ENCODE measurements around the gene IL15. TPM values are rescaled to one million over a fixed set of nuclear protein-coding genes. Genes with fewer than 3 reads are reported as not detected.

Gene IL15
- total RNA-seq, 1 donor from 2014 or later: 3.7 TPM

GRCh38 chr4:141645611-141646340, 9.4 kb downstream of the IL15 start:
- DNase-seq (ENCODE audit: low read depth): peak; percentile 96
- no peak overlapping the region for H3K4me3 ChIP-seq (ENCODE audit: low read depth, low read length)
- no peak for TF ChIP-seq CTCF (conservative IDR thresholded peaks at IDR 0.05; ENCODE audit: low read depth, low read length)

DNA sequence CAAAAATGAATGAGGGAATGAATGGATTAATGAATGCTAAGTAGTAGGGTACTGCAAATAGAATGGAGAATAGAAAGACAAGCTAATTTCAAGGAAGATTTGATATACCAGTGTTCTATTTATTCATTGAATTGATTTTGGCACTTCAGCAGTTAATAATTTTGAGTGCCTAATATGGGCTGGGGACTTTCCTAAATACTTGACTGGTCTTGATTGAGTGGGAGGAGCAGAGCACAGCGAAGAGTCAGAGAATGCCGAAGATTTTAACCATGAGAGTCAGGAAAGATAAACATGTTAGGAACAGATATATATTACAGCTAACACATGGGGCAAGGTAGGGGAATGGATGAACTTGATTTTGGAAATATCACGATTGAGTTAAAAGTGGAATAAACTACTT, 10.6 kb downstream of the IL15 start:
- H3K4me3 ChIP-seq (ENCODE audit: low read depth, low read length): no peak overlapping the region
- no peak for TF ChIP-seq CTCF (conservative IDR thresholded peaks at IDR 0.05; ENCODE audit: low read depth, low read length)
- DNase-seq (ENCODE audit: low read depth): no peak

- H3K4me3 ChIP-seq (ENCODE audit: low read depth, low read length): no peak overlapping the region
- DNase-seq (ENCODE audit: low read depth): no peak
- TF ChIP-seq CTCF (conservative IDR thresholded peaks at IDR 0.05; ENCODE audit: low read depth, low read length): no peak
Measured at GRCh38 chr4:141647966-141648365, 11.6 kb downstream of the IL15 start.

DNA sequence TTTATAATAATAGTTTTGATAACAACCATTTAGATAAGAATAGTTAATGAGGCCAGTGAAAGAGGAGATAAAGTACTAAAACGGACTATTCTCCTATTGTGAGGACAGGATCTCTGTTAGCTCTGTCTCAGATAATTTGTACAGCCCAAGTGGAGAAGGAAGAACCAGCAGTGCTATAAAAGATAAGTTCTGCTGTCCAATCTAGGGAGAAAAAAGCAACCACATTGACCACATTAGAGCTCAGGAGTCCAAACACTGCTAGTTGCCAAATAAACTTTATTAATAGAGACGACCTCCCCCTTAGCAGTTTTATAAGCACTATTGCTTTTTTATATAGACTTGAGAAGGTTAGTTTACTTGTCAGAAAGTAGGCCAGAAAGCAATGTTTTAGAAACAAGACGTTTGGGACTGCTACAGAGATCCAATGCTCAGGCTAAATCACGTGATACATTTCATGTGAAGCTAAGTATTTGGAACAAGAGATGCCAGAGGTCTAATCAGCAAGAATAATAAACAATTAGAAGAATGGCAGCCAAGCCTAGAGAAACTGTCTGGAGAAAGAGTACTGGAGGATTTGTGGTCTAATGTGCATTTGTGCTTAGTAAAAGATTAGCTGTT, 15.9 kb downstream of the IL15 start:
- no peak for DNase-seq (ENCODE audit: low read depth)

GRCh38 chr4:141654098-141654497, 17.7 kb downstream of the IL15 start:
- TF ChIP-seq CTCF (conservative IDR thresholded peaks at IDR 0.05; ENCODE audit: low read depth, low read length): peak; percentile 81
- no peak for DNase-seq (ENCODE audit: low read depth)
- no peak overlapping the region for H3K4me3 ChIP-seq (ENCODE audit: low read depth, low read length)

More for the DNA sequence above, 15.9 kb downstream of the IL15 start:
- H3K4me3 ChIP-seq (ENCODE audit: low read depth, low read length): no peak overlapping the region
- no peak for TF ChIP-seq CTCF (conservative IDR thresholded peaks at IDR 0.05; ENCODE audit: low read depth, low read length)

GRCh38 chr4:141656031-141656430, 19.6 kb downstream of the IL15 start:
- no peak for DNase-seq (ENCODE audit: low read depth)
- H3K4me3 ChIP-seq (ENCODE audit: low read depth, low read length): no peak overlapping the region
- TF ChIP-seq CTCF (conservative IDR thresholded peaks at IDR 0.05; ENCODE audit: low read depth, low read length): no peak

All from epithelial cell of proximal tubule (primary cell).